GM12892 (cell line): ENCODE data around the gene ARFGAP1. TPM values are rescaled to one million over a fixed set of nuclear protein-coding genes. Genes with fewer than 3 reads are reported as not detected.
A peak's percentile ranks its signal among the peaks of the same experiment; 100 is the strongest.

ENCODE experiments used
- DNase-seq: peaks from one replicate; pipeline ENCODE4 v3.0.0; 2011; ENCODE audit not compliant: insufficient read length
- FAIRE-seq: peaks from 2 replicates; lab custom pipeline; 2011; peaks lifted over from hg19 to GRCh38; lab: Jason Lieb, UNC
- POLR2A ChIP-seq: IDR thresholded peaks from 2 replicates; pipeline ENCODE4 v1.6.1; 2011; ENCODE audit warnings: low read depth, low read length, control low read depth
- POLR2AphosphoS5 ChIP-seq: IDR thresholded peaks from 2 replicates; pipeline ENCODE4 v1.6.1; 2011; ENCODE audit warnings: low read depth, low read length, control low read depth
- TAF1 ChIP-seq: IDR thresholded peaks from 2 replicates; pipeline ENCODE4 v1.6.1; 2011; ENCODE audit warnings: low read depth, mild to moderate bottlenecking, control low read depth, low read length, borderline replicate concordance
- polyA plus RNA-seq: library from polyadenylated mRNA; unstranded; fragments of >200 nt; gene quantifications from one replicate; pipeline ENCODE4 v1.2.1, GENCODE V29; 2012; ENCODE audit warnings: missing spikeins, inconsistent platforms; ENCODE audit not compliant: missing spikeins

Gene ARFGAP1
- 23.9 TPM for polyA plus RNA-seq

- TF ChIP-seq POLR2A (peak; percentile 86; the same call in 1 of the 2 replicates), TAF1 (0 out of 2 replicates have a peak, but pooled peaks have one; percentile 51), POLR2AphosphoS5 (peak; percentile 66; the same call in 1 of the 2 replicates)
- FAIRE-seq (peak; percentile 90), DNase-seq (peak; percentile 99)
Observed at GRCh38 chr20:63272105-63273058, at the start of gene ARFGAP1. TSS of gene ARFGAP1 (plus strand) at chr20:63272813. CDS start at chr20:63275581, 2,768 bp downstream.

GRCh38 chr20:63223121-63223825 lies 49.3 kb upstream of the ARFGAP1 start:
- FAIRE-seq, result no peak
- DNase-seq, result no peak
- TF ChIP-seq TAF1 (no peak), POLR2AphosphoS5 (no peak), POLR2A (no peak)

GRCh38 chr20:63223826-63224207 lies 48.8 kb upstream of the ARFGAP1 start:
- FAIRE-seq (no peak), DNase-seq (no peak)
- TF ChIP-seq POLR2A, result no peak
- no peak for TF ChIP-seq POLR2AphosphoS5
- TF ChIP-seq TAF1, result no peak

- FAIRE-seq, result no peak
- no peak for TF ChIP-seq TAF1
- no peak for TF ChIP-seq POLR2A
- no peak for TF ChIP-seq POLR2AphosphoS5
- no peak for DNase-seq
Observed at GRCh38 chr20:63224412-63225081, 48.1 kb upstream of the ARFGAP1 start.

GRCh38 chr20:63225082-63225454 lies 47.5 kb upstream of the ARFGAP1 start:
- FAIRE-seq (no peak), DNase-seq (no peak)
- no peak for TF ChIP-seq POLR2AphosphoS5
- TF ChIP-seq TAF1, result no peak
- no peak for TF ChIP-seq POLR2A

GRCh38 chr20:63226042-63226943 lies 46.3 kb upstream of the ARFGAP1 start:
- no peak for TF ChIP-seq POLR2A
- TF ChIP-seq POLR2AphosphoS5, result no peak
- TF ChIP-seq TAF1, result no peak
- no peak for FAIRE-seq
- no peak for DNase-seq

- DNase-seq (no peak), FAIRE-seq (no peak)
- TF ChIP-seq TAF1 (no peak), POLR2A (no peak)
Observed at GRCh38 chr20:63227260-63227659, 45.4 kb upstream of the ARFGAP1 start.

GRCh38 chr20:63228806-63229205 lies 43.8 kb upstream of the ARFGAP1 start:
- FAIRE-seq, result no peak
- DNase-seq, result no peak
- TF ChIP-seq POLR2AphosphoS5 (no peak), POLR2A (no peak), TAF1 (no peak)

GRCh38 chr20:63230800-63231268 lies 41.8 kb upstream of the ARFGAP1 start:
- no peak for DNase-seq
- no peak for FAIRE-seq
- TF ChIP-seq TAF1 (no peak), POLR2AphosphoS5 (no peak)
